ENCODE measurements around the gene SLC23A3. TPM values are rescaled to one million over a fixed set of nuclear protein-coding genes. Genes with fewer than 3 reads are reported as not detected.

Gene SLC23A3
- total RNA-seq, 1 donor from 2014 or later, result 1.1 TPM

DNA sequence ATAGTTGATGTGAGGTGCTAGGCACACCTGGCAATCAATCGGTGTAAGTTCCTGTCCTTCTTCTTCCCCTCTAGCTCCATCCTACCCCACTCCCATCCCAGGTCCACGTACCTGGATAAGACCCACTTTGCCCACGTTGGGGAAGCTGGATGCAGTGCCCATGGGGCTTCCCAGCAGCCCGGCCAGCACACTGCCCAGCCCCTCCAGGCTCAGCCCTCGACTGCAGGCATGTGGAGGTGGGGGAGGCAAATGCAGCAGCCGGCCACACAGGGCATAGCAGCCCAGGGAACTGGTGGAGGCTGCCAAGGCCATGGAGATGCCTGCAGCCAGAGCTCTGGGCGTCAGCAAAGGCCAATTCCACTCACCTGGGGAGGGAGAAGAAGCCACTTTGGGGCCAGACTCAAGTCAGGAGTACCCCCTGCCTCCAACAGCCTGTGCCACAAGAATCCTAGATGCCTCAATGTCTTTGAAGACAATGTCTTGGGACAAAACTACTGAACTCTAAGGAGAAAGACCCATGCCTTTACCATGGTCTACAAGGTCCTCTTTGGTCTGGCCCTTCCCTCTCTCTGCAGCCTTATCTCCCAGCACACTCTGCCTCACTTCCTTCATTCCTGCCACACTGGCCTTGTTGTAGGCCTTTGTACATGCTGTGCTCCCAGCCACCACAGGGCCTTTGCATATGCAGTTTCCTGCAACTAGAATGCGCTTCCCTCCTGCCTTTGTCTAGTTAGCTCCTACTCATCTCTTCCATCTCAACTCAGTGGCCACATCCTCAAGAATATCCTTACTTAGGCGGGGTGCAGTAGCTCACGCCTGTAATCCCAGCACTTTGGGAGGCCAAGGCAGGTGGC is 4.5 kb downstream of the SLC23A3 start:
- TF ChIP-seq, protein P1, sequence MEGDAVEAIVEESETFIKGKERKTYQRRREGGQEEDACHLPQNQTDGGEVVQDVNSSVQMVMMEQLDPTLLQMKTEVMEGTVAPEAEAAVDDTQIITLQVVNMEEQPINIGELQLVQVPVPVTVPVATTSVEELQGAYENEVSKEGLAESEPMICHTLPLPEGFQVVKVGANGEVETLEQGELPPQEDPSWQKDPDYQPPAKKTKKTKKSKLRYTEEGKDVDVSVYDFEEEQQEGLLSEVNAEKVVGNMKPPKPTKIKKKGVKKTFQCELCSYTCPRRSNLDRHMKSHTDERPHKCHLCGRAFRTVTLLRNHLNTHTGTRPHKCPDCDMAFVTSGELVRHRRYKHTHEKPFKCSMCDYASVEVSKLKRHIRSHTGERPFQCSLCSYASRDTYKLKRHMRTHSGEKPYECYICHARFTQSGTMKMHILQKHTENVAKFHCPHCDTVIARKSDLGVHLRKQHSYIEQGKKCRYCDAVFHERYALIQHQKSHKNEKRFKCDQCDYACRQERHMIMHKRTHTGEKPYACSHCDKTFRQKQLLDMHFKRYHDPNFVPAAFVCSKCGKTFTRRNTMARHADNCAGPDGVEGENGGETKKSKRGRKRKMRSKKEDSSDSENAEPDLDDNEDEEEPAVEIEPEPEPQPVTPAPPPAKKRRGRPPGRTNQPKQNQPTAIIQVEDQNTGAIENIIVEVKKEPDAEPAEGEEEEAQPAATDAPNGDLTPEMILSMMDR (IDR thresholded peaks at IDR 0.05; ENCODE audit: partially characterized antibody, unreplicated experiment), result no peak
- no peak overlapping the region for H3K4me3 Mint-ChIP-seq (ENCODE audit: unreplicated experiment)
- peaks cover 7% of the 10 kb centered on the region for H3K27me3 Mint-ChIP-seq (ENCODE audit: unreplicated experiment)
- H3K27ac Mint-ChIP-seq (ENCODE audit: unreplicated experiment), result no peak overlapping the region
- H3K4me1 Mint-ChIP-seq (ENCODE audit: low read depth, unreplicated experiment), result no peaks in the 10 kb centered on the region
- DNase-seq, result no peak
- H3K36me3 Mint-ChIP-seq (ENCODE audit: unreplicated experiment), result no peaks in the 10 kb centered on the region
- peaks cover 5% of the 10 kb centered on the region for H3K9me3 Mint-ChIP-seq (ENCODE audit: unreplicated experiment)

DNA sequence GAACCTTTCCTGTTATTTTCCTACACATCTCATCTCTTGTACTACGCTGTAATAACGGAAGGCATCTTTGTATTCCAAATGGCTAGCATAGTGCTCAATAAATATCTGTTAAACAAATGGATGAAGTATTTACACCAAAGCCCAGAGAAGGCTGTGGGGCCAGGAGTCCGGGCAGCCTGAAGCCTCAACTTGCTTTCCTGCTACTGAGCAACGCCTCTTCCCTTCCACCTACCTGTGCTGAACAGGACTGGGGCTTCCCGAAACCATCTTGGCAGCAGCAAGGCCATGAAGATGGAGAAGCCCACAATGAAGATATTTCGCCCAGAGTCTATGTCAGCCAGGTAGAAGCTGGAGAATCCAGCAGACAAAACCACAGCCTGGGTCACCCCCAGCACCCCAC is 6.7 kb downstream of the SLC23A3 start:
- no peak for DNase-seq
- Mint-ChIP-seq H3K36me3 (ENCODE audit: unreplicated experiment) (no peaks in the 10 kb centered on the region), H3K27me3 (ENCODE audit: unreplicated experiment) (peaks cover 12% of the 10 kb centered on the region), H3K9me3 (ENCODE audit: unreplicated experiment) (peaks cover 7% of the 10 kb centered on the region), H3K4me3 (ENCODE audit: unreplicated experiment) (no peak overlapping the region), H3K27ac (ENCODE audit: unreplicated experiment) (no peak overlapping the region), H3K4me1 (ENCODE audit: low read depth, unreplicated experiment) (peaks cover 5% of the 10 kb centered on the region)
- TF ChIP-seq, protein P1 (IDR thresholded peaks at IDR 0.05; ENCODE audit: partially characterized antibody, unreplicated experiment), result no peak

DNA sequence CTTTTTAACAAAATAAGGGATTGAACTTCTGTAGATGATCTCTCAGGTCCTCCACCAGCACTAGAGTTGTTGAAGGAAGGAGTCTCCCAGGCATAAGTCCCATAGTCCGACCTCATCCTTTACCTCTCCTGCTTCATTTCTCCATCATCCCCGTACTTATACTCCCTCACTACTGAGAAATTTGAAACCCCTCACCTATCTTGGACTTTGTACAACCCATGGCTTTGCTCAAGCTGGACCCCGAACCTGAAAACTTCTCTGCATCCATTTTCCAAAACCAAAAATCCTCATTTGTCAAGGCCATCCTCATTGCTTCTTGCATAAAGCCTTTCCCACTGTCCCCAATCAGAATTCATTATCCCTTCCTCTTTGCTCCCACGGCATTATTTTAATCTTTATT is 8.7 kb downstream of the SLC23A3 start:
- Mint-ChIP-seq H3K36me3 (ENCODE audit: unreplicated experiment) (no peaks in the 10 kb centered on the region), H3K9me3 (ENCODE audit: unreplicated experiment) (peaks cover 5% of the 10 kb centered on the region), H3K27ac (ENCODE audit: unreplicated experiment) (peak overlapping the region; percentile 90), H3K4me1 (ENCODE audit: low read depth, unreplicated experiment) (peaks cover 8% of the 10 kb centered on the region), H3K27me3 (ENCODE audit: unreplicated experiment) (peaks cover 11% of the 10 kb centered on the region), H3K4me3 (ENCODE audit: unreplicated experiment) (peak overlapping the region; percentile 81)
- TF ChIP-seq, protein P1 (IDR thresholded peaks at IDR 0.05; ENCODE audit: partially characterized antibody, unreplicated experiment), result no peak
- no peak for DNase-seq

DNA sequence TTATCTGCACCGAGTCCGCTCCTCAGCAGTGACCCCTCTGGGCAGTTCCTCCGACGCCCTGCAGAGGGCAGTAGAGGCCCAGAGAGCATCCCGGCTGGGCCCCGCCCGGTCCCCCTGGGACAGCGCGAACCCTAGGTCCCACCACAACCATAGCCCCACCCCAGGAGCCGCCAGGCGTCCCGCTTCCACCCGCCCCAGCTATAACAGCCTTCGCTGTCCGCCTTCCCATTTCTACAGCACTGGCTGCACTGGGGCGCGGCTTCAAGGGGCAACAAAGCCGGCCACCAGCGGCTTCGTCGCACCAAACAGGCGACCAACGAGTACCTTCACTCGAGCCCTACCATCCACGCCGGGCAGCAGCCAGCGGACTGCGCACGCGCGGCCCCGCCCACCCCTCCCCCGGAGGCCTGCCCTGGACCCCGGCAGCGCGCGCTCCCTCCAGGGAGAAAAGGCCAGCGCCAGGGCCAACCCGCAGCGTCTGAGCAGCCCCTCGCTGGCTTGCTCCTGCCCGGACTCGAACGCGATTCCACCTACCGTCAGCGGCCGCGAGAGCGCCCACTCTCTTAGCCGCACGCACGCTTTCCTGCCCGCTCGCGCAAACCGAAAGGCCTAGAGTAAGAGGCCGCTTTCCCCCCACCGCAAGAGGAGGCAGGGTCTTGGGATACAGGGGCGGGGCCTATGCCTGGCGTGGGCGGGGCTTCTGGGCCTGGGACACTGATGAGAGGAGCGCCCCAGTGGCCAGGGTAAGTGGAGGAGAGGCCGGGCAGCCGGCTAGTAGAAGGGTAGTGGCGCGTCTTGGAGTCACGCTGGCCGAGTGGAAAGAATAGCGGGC is 9.4 kb downstream of the SLC23A3 start, which contains the start of gene NHEJ1:
NHEJ1 (minus strand) TSS at position 630 of the 832 bp plus-strand sequence. CDS start 2,453 bp downstream, outside the sequence.
- TF ChIP-seq, protein P1 (IDR thresholded peaks at IDR 0.05; ENCODE audit: partially characterized antibody, unreplicated experiment), result peak; percentile 99
- H3K4me1 Mint-ChIP-seq (ENCODE audit: low read depth, unreplicated experiment), result peaks cover 8% of the 10 kb centered on the region
- H3K36me3 Mint-ChIP-seq (ENCODE audit: unreplicated experiment), result no peaks in the 10 kb centered on the region
- peak within 1 kb of the TSS; percentile 90 for H3K4me3 Mint-ChIP-seq (ENCODE audit: unreplicated experiment)
- H3K27ac Mint-ChIP-seq (ENCODE audit: unreplicated experiment), result peak within 1 kb of the TSS; percentile 94
- DNase-seq, result peak; percentile 96
- H3K9me3 Mint-ChIP-seq (ENCODE audit: unreplicated experiment), result peaks cover 5% of the 10 kb centered on the region
- H3K27me3 Mint-ChIP-seq (ENCODE audit: unreplicated experiment), result peaks cover 9% of the 10 kb centered on the region
